Measurements from ENCODE around the gene OVCH2.
"Not testable (repeated sequence)": the region's sequence is repeated elsewhere in the genome, so short reads cannot be mapped to it uniquely, and the experiment has no call there.

Gene OVCH2, protein sequence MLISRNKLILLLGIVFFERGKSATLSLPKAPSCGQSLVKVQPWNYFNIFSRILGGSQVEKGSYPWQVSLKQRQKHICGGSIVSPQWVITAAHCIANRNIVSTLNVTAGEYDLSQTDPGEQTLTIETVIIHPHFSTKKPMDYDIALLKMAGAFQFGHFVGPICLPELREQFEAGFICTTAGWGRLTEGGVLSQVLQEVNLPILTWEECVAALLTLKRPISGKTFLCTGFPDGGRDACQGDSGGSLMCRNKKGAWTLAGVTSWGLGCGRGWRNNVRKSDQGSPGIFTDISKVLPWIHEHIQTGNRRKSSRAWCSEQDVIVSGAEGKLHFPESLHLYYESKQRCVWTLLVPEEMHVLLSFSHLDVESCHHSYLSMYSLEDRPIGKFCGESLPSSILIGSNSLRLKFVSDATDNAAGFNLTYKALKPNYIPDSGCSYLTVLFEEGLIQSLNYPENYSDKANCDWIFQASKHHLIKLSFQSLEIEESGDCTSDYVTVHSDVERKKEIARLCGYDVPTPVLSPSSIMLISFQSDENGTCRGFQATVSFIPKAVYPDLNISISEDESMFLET

DNA sequence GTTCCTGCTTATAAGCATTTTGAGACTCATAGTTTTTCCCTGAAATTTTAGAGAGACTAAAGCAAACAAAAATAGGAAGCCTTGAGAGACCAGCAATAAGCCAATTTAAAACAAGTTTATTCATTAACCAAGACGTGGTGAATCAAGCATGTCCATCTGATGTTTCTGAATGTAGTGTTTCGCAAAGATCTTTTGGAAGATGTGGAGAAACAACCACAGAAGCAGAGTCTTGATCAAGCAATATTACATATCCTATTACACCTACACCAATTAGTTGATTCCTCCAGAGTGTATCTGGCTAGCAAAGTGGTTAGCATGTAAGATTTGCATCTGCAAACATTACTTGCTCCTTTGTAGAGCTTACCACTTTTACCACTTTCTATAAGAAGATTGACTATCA, at the start of gene OVCH2:
TSS of gene OVCH2 (minus strand) at position 101 of the 400 bp plus-strand sequence. CDS start at position 18, 83 bp downstream.
- DNase-seq (ENCODE audit: low read depth in 2 of 2): no peak

DNA sequence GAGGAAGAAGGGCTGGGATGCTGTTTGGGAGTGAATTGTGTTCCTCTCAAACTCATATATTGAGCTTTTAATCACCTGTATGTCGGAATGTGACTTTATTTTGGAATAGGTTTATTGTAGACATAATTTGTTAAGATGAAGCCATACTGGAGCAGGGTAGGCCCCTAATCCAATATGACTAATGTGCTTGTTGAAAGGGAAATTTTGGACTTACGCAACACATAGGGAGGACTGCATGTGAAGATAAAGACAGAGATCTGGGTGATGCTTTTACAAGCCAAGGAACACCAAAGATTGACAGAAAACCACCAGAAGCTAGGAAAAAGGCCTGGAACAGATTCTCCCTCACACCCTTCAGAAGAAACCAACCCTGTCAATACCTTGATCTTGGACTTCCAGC, 43.2 kb upstream of the OVCH2 start:
- no peak for DNase-seq (ENCODE audit: low read depth in 2 of 2)

DNA sequence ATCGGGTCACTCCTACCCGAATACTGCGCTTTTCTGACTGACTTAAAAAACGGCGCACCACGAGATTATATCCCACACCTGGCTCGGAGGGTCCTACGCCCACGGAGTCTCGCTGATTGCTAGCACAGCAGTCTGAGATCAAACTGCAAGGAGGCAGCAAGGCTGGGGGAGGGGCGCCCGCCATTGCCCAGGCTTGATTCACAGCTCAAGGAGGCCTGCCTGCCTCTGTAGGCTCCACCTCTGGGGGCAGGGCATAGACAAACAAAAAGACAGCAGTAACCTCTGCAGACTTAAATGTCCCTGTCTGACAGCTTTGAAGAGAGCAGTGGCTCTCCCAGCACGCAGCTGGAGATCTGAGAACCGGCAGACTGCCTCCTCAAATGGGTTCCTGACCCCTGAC, 28.5 kb upstream of the OVCH2 start:
- not testable (repeated sequence) for DNase-seq (ENCODE audit: low read depth in 2 of 2)

DNA sequence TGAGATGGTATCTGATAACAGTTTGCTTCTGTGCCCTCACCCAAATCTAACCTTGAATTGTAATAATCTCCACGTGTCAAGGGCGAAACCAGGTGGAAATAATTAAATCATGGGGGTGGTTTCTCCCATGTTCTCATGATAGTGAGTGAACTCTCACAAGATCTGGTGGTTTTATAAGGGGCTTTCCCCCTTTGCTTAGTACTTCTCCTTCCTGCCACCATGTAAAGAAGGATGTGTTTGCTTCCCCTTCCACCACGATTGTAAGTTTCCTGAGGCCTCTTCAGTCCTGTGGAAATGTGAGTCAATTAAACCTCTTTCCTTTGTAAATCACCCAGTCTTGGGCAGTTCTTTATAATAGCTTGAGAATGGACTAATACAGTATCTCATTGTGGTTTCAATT, 8.5 kb upstream of the OVCH2 start:
- DNase-seq (ENCODE audit: low read depth in 2 of 2): no peak

DNA sequence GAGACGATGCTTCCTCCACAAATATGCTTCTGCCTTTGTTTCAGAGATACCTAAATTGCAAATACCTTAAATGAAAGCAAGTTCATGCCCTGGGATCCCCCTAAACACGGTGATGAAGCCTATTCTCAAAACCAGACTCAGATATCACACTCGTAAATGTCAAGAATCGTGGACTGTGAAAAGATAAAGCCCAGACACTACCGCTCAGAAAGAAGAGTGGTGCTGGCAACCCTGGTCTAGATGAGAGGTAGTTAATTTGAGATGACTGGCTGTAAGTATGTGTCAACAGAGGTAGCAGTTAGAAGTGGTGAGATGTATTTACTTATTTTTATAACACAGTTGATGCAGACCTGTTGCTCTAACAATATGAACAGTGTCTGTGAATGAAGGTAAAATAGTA, 2.5 kb downstream of the OVCH2 start:
- DNase-seq (ENCODE audit: low read depth in 2 of 2): no peak

DNA sequence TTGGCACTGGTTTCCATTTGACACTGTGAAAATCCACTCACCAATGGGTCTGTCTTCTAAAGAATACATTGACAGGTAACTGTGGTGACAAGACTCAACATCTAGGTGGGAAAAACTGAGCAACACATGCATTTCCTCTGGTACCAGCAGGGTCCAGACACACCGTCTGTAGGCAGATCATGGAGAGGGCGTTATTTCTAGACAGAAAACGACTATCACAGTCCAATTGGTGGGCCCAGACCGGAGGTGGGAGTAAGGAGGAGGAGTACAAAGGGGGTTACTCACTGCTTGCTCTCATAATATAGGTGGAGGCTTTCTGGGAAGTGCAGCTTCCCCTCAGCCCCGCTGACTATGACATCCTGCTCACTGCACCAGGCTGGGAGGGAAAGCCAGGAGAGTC, 9.9 kb downstream of the OVCH2 start:
- DNase-seq (ENCODE audit: low read depth in 2 of 2): no peak

DNA sequence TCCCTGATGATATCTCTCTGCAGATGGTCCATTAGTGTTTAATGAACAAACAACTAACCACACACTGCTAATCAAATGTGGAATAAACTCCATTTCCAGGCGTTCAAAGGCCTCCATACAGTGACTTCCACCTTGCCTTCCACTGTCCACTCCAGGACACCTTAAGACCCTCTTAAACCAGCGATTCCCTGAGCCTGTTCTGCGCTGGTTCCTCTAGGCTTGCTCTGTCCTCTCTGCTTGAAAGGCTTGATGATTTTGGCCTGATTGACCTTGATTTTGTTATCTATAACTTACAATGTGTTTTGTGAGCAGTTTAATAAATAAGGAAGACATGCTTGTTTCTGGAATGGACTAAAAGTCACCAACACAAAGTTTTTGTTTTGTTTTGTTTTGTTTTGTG, 12.0 kb downstream of the OVCH2 start:
- DNase-seq (ENCODE audit: low read depth in 2 of 2): no peak

DNA sequence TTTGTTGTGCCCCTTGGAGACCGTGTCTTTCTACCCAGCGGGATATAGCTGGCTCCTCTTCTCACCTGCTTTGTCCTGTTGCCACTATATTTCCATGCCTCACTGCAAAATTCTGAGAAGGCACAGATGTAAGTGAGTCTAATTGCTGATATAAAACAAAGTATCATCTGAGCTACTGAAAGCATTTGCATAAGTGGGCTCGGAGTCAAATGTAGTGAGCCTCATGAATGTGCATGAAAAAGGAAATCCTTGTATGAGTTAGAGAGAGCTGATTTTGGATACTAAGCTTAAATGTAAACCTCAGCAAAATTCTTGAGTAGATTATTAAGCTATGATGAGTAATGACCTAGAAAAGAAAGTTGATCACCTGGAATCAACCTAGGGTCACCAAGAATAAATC, 13.9 kb downstream of the OVCH2 start:
- no peak for DNase-seq (ENCODE audit: low read depth in 2 of 2)

DNA sequence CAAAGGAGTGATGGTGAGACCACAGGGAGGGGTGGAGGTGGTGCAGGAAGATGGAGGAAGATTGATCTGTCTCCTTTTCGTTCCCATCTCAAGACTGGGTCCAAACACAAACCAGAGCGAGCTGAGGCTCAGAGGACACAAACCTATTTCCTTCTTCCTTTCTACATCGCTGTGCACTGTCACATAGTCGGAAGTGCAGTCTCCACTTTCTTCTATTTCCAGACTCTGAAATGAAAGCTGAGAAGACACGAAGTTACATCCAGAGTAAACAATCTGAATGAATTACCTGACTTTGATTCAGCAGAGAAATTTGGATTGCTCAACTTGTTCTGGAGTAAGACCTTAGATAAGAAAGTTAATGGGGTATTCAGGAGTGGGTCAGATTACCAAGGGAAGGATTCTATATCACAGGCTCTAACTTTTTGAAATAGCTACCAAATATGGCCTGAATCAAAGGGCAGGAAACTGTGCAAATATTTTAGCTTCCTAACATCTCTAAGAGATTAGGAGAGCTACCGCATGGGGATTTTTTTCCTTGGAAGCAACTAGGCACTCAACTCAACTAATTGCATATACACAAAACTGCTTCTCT, 14.4 kb downstream of the OVCH2 start:
- DNase-seq (ENCODE audit: low read depth in 2 of 2): no peak

DNA sequence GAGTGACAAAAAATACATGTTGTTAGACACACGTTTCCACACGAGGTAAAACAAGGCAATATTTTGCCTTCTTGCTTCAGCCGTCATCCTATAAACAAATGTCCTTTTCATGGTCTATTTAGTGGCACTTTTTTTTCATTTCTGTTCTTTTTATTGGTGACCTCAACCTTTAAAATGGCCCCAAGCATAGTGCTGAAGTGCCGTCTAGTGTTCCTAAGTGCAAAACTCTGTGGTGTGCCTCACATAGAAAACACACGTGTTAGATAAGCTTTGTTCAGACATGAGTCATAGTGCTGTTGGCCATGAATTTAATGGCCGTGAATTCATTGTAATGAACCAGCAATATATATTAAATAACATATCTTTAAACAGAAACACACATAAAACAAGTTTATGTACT, 15.6 kb downstream of the OVCH2 start:
- no peak for DNase-seq (ENCODE audit: low read depth in 2 of 2)

DNA sequence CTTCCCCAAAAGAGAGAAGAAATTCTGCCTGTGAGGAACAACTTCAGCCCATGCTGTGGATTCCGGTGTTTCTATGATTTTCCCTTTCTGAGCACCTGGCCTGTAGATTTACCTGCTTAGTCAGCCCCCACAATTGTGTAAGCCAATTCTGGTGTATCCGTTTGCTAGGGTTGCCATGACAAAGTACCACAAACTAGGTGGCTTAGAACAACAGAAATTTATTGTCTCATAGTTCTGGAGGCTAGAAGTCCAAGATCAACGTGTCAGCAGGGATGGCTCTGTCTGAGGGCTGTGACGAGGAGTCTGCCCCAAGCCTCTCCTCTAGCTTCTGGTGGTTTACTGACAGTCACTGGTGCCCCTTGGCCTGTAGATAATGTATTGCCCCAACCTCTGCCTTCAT, 17.0 kb downstream of the OVCH2 start:
- no peak for DNase-seq (ENCODE audit: low read depth in 2 of 2)

DNA sequence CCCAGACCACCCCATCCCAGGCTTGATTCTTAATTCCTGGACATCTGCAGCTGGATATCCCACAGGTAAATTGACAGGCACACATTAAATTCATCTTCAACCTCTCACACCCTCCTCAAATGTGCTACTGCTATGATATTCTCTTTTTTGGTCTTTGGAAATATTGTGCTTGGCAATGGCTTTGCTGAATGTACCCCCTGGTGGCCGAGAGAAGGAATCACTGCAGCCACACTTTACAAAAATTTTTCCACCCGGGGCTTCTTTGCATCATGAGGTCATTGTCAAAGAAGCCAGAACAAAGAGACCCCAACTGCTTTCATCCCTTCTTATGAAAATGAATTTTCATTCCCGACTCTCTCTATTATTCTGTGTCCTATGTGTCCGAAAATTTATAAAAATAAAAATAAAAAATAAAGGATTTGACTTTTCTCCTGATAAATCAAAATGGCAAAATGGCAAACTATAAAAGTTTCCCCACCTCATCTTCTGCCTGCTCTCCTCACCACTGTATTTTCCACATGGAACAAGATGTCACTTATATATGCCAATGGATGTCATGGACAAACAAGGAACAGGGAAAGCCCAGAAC, 17.9 kb downstream of the OVCH2 start:
- DNase-seq (ENCODE audit: low read depth in 2 of 2): no peak

DNA sequence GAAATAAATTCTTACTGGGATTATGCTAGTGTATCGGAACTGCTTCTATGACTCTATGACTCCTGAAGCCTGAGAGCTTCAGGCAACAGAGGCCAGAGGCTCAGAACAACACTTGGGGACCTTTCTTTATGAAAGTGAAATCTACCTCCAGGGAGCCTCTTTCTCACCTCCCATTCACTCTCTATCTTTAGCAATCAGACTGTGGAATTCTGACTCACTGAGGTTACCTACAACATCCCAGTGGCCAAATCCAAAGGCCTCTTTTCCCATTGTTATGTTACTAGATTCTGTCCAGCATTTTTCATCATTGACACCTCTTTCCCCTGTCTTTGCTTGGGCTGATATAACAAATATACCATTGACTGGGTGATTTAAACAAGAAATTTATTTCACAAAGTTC, 18.9 kb downstream of the OVCH2 start:
- DNase-seq (ENCODE audit: low read depth in 2 of 2): no peak

DNA sequence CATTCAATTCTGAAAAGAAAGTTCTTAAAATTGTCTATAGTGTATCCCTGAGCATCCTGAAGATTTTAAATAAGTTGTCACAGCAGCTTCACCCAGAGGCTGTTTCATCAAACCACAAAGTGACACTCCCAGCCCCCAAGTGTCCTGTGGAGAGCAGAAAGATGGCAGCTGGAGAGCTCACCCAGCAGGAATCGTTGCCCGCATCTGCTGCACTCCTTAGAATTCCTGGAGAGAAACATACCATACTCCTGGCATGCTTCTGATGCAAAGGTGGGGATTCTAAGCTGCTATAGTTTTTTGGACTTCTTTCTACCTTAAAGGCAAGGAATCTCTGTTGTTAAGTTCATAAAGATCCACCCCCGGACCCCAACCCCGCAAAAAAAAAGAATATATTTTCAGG, 19.5 kb downstream of the OVCH2 start:
- no peak for DNase-seq (ENCODE audit: low read depth in 2 of 2)

DNA sequence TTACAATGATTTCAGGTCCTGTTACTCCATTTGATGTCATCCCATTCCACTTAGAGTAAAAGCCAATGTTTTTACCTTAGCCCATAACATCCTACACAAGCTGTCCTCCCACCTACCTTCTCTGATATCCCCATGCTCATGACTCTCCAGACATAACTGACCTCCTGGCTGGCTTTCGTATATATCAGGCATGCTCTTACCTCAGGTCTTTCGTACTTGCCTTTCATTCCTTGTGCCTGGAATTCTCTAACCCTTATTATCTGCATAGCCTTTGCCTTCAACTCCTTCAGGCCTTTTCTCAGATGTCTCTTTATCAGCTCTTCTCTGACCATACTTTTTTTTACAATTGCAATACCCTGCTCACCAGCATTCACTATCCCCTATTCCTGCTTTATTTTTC, 22.7 kb downstream of the OVCH2 start:
- no peak for DNase-seq (ENCODE audit: low read depth in 2 of 2)

DNA sequence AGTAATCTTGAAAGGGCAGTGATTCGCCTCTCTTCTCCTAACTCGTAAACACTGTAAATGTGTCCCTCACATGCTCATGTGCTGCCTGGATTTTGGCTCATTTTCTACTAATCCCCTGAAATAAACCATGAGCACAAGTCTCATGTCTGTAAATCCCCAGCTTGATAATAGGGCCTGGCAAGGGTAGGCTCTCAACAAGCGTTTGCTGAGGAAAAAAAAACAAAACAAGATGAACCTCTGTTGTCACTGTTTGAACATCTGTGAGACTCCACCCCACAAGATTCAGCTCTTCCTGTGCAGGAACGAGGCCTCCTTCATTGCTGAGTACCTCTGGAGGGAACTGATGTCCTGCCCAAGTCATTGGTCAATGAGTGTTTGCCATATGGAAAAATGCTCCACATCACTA, 28.5 kb downstream of the OVCH2 start:
- DNase-seq (ENCODE audit: low read depth in 2 of 2): no peak

DNA sequence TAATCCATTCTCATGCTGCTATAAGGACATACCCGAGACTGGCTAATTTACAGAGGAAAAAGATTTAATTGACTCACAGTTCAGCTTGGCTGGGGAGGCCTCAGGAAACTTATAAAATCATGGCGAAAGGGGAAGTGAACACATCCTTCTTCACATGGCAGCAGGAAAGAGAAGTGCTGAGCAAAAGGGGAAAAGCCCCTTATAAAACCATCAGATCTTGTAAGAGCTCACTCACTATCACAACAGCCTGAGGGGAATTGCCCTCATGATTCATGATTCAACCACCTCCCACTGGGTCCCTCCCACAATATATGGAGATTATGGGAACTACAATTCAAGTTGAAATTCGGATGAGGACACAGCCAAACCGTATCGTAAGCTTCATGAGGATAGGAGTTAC, 29.2 kb downstream of the OVCH2 start:
- no peak for DNase-seq (ENCODE audit: low read depth in 2 of 2)

DNA sequence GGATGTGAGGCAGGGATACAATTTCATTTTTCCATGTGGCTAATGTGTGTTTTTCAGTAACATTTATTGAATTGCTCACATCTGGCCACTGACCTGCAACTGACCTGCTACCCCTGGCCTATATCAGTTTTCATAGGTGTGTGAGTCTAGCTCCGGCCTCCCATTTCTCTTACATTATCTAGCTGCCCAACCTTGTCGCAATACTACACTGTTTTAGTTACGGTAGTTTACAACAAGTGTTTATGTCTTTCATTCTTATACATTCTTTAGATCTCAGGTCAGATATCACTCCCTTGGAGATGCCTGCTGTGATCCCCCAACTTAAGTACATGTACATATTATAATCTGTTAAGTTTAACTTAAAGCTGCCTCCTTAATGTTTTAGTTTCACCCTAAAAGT, 30.6 kb downstream of the OVCH2 start:
- DNase-seq (ENCODE audit: low read depth in 2 of 2): no peak

DNA sequence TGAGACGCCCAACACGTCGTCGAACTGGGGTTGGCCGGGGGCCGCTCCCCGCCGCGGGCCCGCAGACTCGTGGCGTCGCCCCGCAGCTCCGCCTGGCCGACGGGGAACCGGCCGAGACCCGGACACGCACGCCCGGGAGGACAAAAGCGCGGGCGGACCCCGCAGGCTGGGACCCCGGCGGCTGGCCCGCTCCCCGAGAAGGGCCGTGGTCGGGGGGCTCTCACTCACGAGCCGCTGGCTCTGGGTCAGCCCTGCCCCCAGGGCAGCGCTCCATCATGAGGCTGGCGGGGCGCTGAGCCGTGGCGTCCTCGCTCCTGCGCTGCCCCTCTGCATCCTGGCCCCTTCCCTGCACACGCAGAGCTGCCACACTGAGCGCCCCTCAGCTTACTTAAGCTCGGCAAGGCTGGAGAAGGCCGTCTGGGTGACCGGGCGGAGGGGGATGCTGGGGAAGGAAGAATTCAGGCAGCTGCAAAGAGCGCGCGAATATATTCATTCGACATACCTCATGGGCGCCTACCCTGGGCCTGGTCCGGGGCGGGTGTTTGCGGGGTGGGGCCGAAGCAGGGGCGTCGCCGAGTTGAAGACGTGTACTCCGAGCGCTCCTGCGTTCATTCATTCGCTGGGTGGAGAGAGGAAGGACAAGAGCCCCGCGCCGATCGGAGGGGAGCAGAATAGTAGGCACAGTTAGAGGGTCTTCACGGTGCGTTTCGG, 32.4 kb downstream of the OVCH2 start:
- DNase-seq (ENCODE audit: low read depth in 2 of 2): no peak

DNA sequence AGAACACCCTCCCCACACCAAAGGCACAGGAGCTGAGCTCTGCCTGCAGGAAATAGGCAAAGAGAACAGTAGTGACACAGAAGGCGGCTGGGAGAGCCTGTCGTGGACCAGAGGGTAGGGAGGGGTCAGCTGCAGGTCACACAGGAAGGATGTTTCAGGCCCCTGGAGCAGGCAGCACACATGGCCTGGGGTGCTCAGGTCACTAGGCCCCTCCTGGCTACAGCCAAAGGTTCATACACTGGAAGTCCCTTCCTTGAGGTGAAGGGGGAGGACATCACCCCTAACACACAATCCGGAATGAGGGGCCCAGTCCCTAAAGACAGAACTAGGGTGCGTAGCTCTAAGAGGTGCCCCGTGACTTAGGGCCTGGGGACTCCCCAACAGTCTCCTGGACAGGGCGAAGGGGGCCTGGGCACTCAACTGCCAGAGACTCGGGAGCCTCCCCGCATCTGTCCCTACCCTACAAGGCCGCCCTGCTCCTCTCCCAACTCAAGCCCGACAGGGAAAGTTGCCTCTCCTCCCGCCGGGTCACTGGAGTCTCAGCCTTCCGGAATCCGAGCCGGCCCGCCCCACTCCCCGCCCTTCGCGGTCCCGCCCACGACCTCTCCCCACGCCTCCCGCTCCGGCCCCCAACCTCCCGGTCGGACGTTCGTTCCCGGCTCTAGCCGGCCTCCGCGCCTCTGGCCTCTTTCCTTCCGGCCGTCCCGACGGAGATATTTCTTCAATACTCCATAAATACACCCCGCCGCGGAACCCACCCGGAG, 33.1 kb downstream of the OVCH2 start, which contains the start of gene CYB5R2:
TSS of gene CYB5R2 (minus strand) at position 541 of the 764 bp plus-strand sequence. CDS start 675 bp downstream, outside the sequence.
- DNase-seq (ENCODE audit: low read depth in 2 of 2): no peak

DNA sequence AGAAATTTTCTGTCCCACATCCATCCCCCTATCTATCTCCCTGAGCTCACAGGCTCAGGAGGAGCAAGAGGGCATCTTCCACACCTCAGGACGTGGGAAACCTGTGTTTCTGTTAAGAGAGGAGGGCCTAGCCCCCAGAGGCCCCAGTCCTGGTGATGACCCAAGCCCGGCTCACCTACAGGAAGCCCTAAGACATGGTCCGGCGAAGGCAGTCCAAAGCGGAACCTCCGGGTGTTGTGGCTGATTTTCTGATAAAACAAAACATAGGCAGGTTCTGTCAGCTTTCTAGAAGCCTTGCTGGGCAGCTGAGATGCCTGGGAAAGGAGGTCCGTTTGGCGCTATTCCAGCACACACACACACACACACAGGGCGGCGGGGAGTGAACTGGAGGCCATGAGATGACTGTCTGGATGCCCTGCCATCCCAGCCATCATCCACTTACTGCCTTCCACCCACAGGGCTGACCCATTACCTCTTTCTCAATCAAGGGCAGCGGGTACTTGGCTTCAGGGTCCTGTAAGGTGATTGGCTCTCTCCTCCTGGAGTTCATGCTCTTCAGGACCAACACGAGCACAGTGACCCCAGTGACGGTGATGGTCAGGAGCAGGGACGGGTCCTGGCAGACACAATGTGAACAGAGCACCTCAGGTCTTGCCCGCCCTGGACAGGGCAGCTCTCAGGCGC, 33.9 kb downstream of the OVCH2 start:
- no peak for DNase-seq (ENCODE audit: low read depth in 2 of 2)

Measured in fibroblast of skin of left biceps (primary cell).